ENCODE measurements around the gene SMG5. TPM values are rescaled to one million over a fixed set of nuclear protein-coding genes. Genes with fewer than 3 reads are reported as not detected.

Gene SMG5
- total RNA-seq, 1 donor from 2014 or later: 45.9 TPM

DNA sequence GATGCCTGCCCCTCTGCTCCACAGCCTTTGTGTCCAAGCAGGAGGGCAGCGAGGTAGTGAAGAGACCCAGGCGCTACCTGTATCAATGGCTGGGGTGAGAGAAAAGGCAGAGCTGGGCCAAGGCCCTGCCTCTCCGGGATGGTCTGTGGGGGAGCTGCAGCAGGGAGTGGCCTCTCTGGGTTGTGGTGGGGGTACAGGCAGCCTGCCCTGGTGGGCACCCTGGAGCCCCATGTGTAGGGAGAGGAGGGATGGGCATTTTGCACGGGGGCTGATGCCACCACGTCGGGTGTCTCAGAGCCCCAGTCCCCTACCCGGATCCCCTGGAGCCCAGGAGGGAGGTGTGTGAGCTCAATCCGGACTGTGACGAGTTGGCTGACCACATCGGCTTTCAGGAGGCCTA lies 39.9 kb downstream of the SMG5 start:
- Histone ChIP-seq H3K27ac (no peak overlapping the region), H3K36me3 (peaks cover 3% of the 10 kb centered on the region), H3K79me2 (ENCODE audit: low read depth) (no peaks in the 10 kb centered on the region), H3K4me2 (no peak overlapping the region), H4K20me1 (ENCODE audit: low read depth) (peaks cover 4% of the 10 kb centered on the region), H3K4me3 (no peak overlapping the region), H3K9ac (no peak overlapping the region), H3K9me3 (ENCODE audit: low read depth) (no peaks in the 10 kb centered on the region), H3K27me3 (no peaks in the 10 kb centered on the region), H3F3A (ENCODE audit: low read depth) (peaks cover 8% of the 10 kb centered on the region), H3K4me1 (peaks cover 5% of the 10 kb centered on the region), H2AFZ (replicated peaks) (no peak overlapping the region)
- H3K4me3 Mint-ChIP-seq: no peak overlapping the region
- peaks cover 7% of the 10 kb centered on the region for H3K27me3 Mint-ChIP-seq (ENCODE audit: insufficient read depth, low read depth)
- peaks cover 4% of the 10 kb centered on the region for H3K4me1 Mint-ChIP-seq
- H3K27ac Mint-ChIP-seq: no peak overlapping the region
- H3K36me3 Mint-ChIP-seq: peaks cover 9% of the 10 kb centered on the region
- DNase-seq (ENCODE audit: low spot score): no peak
- no peaks in the 10 kb centered on the region for H3K9me3 Mint-ChIP-seq
- TF ChIP-seq EZH2 (IDR thresholded peaks at IDR 0.05) (no peak), EZH2phosphoT487 (IDR thresholded peaks at IDR 0.05) (no peak)
- TF ChIP-seq, protein P1, sequence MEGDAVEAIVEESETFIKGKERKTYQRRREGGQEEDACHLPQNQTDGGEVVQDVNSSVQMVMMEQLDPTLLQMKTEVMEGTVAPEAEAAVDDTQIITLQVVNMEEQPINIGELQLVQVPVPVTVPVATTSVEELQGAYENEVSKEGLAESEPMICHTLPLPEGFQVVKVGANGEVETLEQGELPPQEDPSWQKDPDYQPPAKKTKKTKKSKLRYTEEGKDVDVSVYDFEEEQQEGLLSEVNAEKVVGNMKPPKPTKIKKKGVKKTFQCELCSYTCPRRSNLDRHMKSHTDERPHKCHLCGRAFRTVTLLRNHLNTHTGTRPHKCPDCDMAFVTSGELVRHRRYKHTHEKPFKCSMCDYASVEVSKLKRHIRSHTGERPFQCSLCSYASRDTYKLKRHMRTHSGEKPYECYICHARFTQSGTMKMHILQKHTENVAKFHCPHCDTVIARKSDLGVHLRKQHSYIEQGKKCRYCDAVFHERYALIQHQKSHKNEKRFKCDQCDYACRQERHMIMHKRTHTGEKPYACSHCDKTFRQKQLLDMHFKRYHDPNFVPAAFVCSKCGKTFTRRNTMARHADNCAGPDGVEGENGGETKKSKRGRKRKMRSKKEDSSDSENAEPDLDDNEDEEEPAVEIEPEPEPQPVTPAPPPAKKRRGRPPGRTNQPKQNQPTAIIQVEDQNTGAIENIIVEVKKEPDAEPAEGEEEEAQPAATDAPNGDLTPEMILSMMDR (IDR thresholded peaks at IDR 0.05): no peak

DNA sequence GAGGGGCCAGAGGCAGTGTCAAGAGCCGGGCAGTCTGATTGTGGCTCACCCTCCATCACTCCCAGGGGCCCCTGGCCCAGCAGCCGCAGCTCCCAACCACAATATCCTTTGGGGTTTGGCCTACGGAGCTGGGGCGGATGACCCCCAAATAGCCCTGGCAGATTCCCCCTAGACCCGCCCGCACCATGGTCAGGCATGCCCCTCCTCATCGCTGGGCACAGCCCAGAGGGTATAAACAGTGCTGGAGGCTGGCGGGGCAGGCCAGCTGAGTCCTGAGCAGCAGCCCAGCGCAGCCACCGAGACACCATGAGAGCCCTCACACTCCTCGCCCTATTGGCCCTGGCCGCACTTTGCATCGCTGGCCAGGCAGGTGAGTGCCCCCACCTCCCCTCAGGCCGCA lies 40.7 kb downstream of the SMG5 start, which contains the start of gene BGLAP:
TSS of gene BGLAP (plus strand) at position 259 of the 400 bp plus-strand sequence. CDS start at position 307, 48 bp downstream.
- no peak within 1 kb of the TSS for H2AFZ ChIP-seq (replicated peaks)
- Mint-ChIP-seq H3K27me3 (ENCODE audit: insufficient read depth, low read depth) (peaks cover 5% of the 10 kb centered on the region), H3K4me3 (no peak within 1 kb of the TSS), H3K9me3 (no peaks in the 10 kb centered on the region), H3K4me1 (no peaks in the 10 kb centered on the region), H3K36me3 (peaks cover 13% of the 10 kb centered on the region), H3K27ac (peak within 1 kb of the TSS; percentile 21)
- H4K20me1 ChIP-seq (ENCODE audit: low read depth): peaks cover 4% of the 10 kb centered on the region
- no peaks in the 10 kb centered on the region for H3K4me1 ChIP-seq
- no peak within 1 kb of the TSS for H3K4me2 ChIP-seq
- H3K27ac ChIP-seq: no peak within 1 kb of the TSS
- peaks cover 3% of the 10 kb centered on the region for H3K36me3 ChIP-seq
- no peak for DNase-seq (ENCODE audit: low spot score)
- TF ChIP-seq EZH2phosphoT487 (IDR thresholded peaks at IDR 0.05) (no peak), EZH2 (IDR thresholded peaks at IDR 0.05) (no peak)
- TF ChIP-seq, protein P1 (IDR thresholded peaks at IDR 0.05): no peak
- no peak within 1 kb of the TSS for H3K9ac ChIP-seq
- H3F3A ChIP-seq (ENCODE audit: low read depth): no peaks in the 10 kb centered on the region
- H3K4me3 ChIP-seq: no peak within 1 kb of the TSS
- no peaks in the 10 kb centered on the region for H3K79me2 ChIP-seq (ENCODE audit: low read depth)
- H3K27me3 ChIP-seq: no peaks in the 10 kb centered on the region
- H3K9me3 ChIP-seq (ENCODE audit: low read depth): no peaks in the 10 kb centered on the region

DNA sequence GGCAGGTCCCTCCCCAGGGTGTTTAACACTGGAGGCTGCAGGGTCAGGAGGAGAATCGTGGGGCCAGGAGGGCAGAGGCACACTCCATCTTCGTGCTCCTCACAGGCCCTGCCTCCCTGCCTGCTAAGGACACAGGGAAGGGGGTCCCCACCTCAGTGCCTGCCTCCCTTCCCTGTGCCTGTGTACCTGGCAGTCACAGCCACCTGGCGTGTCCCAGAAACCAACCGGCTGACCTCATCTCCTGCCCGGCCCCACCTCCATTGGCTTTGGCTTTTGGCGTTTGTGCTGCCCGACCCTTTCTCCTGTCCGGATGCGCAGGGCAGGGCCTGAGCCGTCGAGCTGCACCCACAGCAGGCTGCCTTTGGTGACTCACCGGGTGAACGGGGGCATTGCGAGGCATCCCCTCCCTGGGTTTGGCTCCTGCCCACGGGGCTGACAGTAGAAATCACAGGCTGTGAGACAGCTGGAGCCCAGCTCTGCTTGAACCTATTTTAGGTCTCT lies 41.3 kb downstream of the SMG5 start:
- no peak overlapping the region for H3K9ac ChIP-seq
- no peaks in the 10 kb centered on the region for H3K27me3 ChIP-seq
- no peaks in the 10 kb centered on the region for H3F3A ChIP-seq (ENCODE audit: low read depth)
- H3K79me2 ChIP-seq (ENCODE audit: low read depth): no peaks in the 10 kb centered on the region
- H2AFZ ChIP-seq (replicated peaks): no peak overlapping the region
- H3K4me2 ChIP-seq: no peak overlapping the region
- Mint-ChIP-seq H3K9me3 (no peaks in the 10 kb centered on the region), H3K4me3 (no peak overlapping the region), H3K4me1 (no peaks in the 10 kb centered on the region), H3K27me3 (ENCODE audit: insufficient read depth, low read depth) (peaks cover 5% of the 10 kb centered on the region), H3K36me3 (peaks cover 14% of the 10 kb centered on the region), H3K27ac (no peak overlapping the region)
- H3K4me3 ChIP-seq: no peak overlapping the region
- TF ChIP-seq EZH2phosphoT487 (IDR thresholded peaks at IDR 0.05): no peak
- TF ChIP-seq, protein P1 (IDR thresholded peaks at IDR 0.05): no peak
- TF ChIP-seq EZH2 (IDR thresholded peaks at IDR 0.05): no peak
- H3K9me3 ChIP-seq (ENCODE audit: low read depth): no peaks in the 10 kb centered on the region
- H3K36me3 ChIP-seq: peaks cover 3% of the 10 kb centered on the region
- H4K20me1 ChIP-seq (ENCODE audit: low read depth): peaks cover 4% of the 10 kb centered on the region
- H3K4me1 ChIP-seq: no peaks in the 10 kb centered on the region
- DNase-seq (ENCODE audit: low spot score): no peak
- H3K27ac ChIP-seq: no peak overlapping the region

All from neural progenitor cell (in vitro differentiated cells).